Body of pancreas (tissue), 4 donors: Measurements from ENCODE around the gene LARP1.

Experiments used
- CTCF ChIP-seq, 7 experiments: fragments of 450-650 bp in 4 of 7; fragments of 200-600 bp in 3 of 7; sonication (generic) in 3 of 7; IDR thresholded peaks; one replicate each; pipeline ENCODE4 v1.5.1; 2016 to 2019; ENCODE audit warnings: antibody characterized with exemption in 7 of 7
- POLR2A ChIP-seq, 3 donors: fragments of 450-650 bp; IDR thresholded peaks; one replicate each; pipeline ENCODE4 v1.6.1; 2016; ENCODE audit warnings: antibody characterized with exemption in 3 of 3, mild to moderate bottlenecking in 2 of 3

GRCh38 chr5:154758977-154759376 lies 3.8 kb downstream of the LARP1 start:
- TF ChIP-seq CTCF (IDR thresholded peaks at IDR 0.05): no peak
- TF ChIP-seq POLR2A (IDR thresholded peaks at IDR 0.05): no peak
